HG02885 (cell line): ENCODE measurements around the gene SMARCA1.
"Not testable (repeated sequence)": the region's sequence is repeated elsewhere in the genome, so short reads cannot be mapped to it uniquely, and the experiment has no call there.

Experiments
- ATAC-seq: cut with Tn5 transposase; IDR thresholded peaks from one replicate; pipeline ENCODE4 v1.9.1; 2021; ENCODE audit warnings: mild to moderate bottlenecking; ENCODE audit not compliant: unreplicated experiment, poor library complexity

The SMARCA1 gene

GRCh38 chrX:129523079-129523911 is at the start of gene SMARCA1:
SMARCA1 (minus strand) TSS chrX:129523490; CDS start chrX:129523370, 120 bp downstream.
- no peak for ATAC-seq

- no peak for ATAC-seq
Measured at GRCh38 chrX:129572422-129572821, 49.1 kb upstream of the SMARCA1 start.

- no peak for ATAC-seq
Measured at GRCh38 chrX:129568349-129568748, 45.1 kb upstream of the SMARCA1 start.

- ATAC-seq: no peak
Measured at GRCh38 chrX:129566073-129566472, 42.8 kb upstream of the SMARCA1 start.

GRCh38 chrX:129565046-129565650 is 41.9 kb upstream of the SMARCA1 start:
- no peak for ATAC-seq

- not testable (repeated sequence) for ATAC-seq
Measured at GRCh38 chrX:129564345-129564744, 41.1 kb upstream of the SMARCA1 start.

- ATAC-seq: no peak
Measured at GRCh38 chrX:129561453-129561852, 38.2 kb upstream of the SMARCA1 start.

- ATAC-seq: no peak
Measured at GRCh38 chrX:129559783-129560182, 36.5 kb upstream of the SMARCA1 start.

- ATAC-seq: no peak
Measured at GRCh38 chrX:129557844-129558480, 34.7 kb upstream of the SMARCA1 start.

- no peak for ATAC-seq
Measured at GRCh38 chrX:129556806-129557315, 33.6 kb upstream of the SMARCA1 start.

GRCh38 chrX:129554816-129555215 is 31.5 kb upstream of the SMARCA1 start:
- ATAC-seq: not testable (repeated sequence)

GRCh38 chrX:129553619-129554288 is 30.5 kb upstream of the SMARCA1 start:
- peak; percentile 96 for ATAC-seq

GRCh38 chrX:129549124-129549523 is 25.8 kb upstream of the SMARCA1 start:
- no peak for ATAC-seq

- ATAC-seq: no peak
Measured at GRCh38 chrX:129545408-129545807, 22.1 kb upstream of the SMARCA1 start.

GRCh38 chrX:129544780-129545179 is 21.5 kb upstream of the SMARCA1 start:
- no peak for ATAC-seq

- peak; percentile 32 for ATAC-seq
Measured at GRCh38 chrX:129540722-129541184, 17.5 kb upstream of the SMARCA1 start.

- ATAC-seq: peak; percentile 98
Measured at GRCh38 chrX:129540068-129540653, 16.9 kb upstream of the SMARCA1 start, which contains the start of gene OCRL. OCRL (plus strand) TSS chrX:129540259; CDS start chrX:129540440, 181 bp downstream.

- no peak for ATAC-seq
Measured at GRCh38 chrX:129534816-129535578, 11.7 kb upstream of the SMARCA1 start.

GRCh38 chrX:129531132-129531531 is 7.8 kb upstream of the SMARCA1 start:
- ATAC-seq: no peak
